NT2/D1 (cell line): ENCODE data around the gene BMPR1A.
"Not testable (repeated sequence)": the region's sequence is repeated elsewhere in the genome, so short reads cannot be mapped to it uniquely, and the experiment has no call there.

Source experiments
- DNase-seq: peaks from one replicate; pipeline ENCODE4 v3.0.0-alpha.2; 2011; ENCODE audit warnings: low read depth, low spot score
- H3K27me3 ChIP-seq: 2 replicates; pipeline ENCODE4 v1.6.0; 2011; ENCODE audit warnings: mild to moderate bottlenecking; ENCODE audit not compliant: insufficient read length, insufficient read depth
- H3K36me3 ChIP-seq: 2 replicates; pipeline ENCODE4 v1.6.1; 2011; ENCODE audit warnings: mild to moderate bottlenecking, low read length, mixed read lengths; ENCODE audit not compliant: insufficient read depth, insufficient read length
- H3K4me1 ChIP-seq: 2 replicates; pipeline ENCODE4 v1.5.1; 2011; ENCODE audit not compliant: insufficient read depth, insufficient read length
- H3K4me3 ChIP-seq: 2 replicates; pipeline ENCODE4 v1.5.1; 2011; ENCODE audit warnings: low read depth; ENCODE audit not compliant: insufficient read length
- H3K9ac ChIP-seq: 2 replicates; pipeline ENCODE4 v1.6.0; 2011; ENCODE audit warnings: low read depth; ENCODE audit not compliant: insufficient read length
- H3K9me3 ChIP-seq: 2 replicates; pipeline ENCODE4 v1.5.1; 2011; ENCODE audit warnings: mild to moderate bottlenecking, low read length; ENCODE audit not compliant: insufficient read depth
- SUZ12 ChIP-seq: IDR thresholded peaks from 2 replicates; pipeline ENCODE4 v1.6.1; 2011; ENCODE audit not compliant: insufficient read length, insufficient read depth; ENCODE audit errors: extremely low read depth
- YY1 ChIP-seq: IDR thresholded peaks from 2 replicates; pipeline ENCODE4 v1.6.1; 2011; ENCODE audit not compliant: insufficient read length, insufficient read depth
- ZNF274 ChIP-seq: IDR thresholded peaks from 2 replicates; pipeline ENCODE4 v1.6.1; 2011; ENCODE audit warnings: mild to moderate bottlenecking, low read depth, low read length

BMPR1A gene

GRCh38 chr10:86950349-86950748, 193.9 kb downstream of the BMPR1A start:
- no peaks in the 10 kb centered on the region for H3K27me3 ChIP-seq
- H3K4me3 ChIP-seq = no peak overlapping the region
- no peak overlapping the region for H3K9ac ChIP-seq
- DNase-seq = no peak
- TF ChIP-seq YY1 (no peak), ZNF274 (no peak), SUZ12 (no peak)
- H3K4me1 ChIP-seq = peaks cover 17% of the 10 kb centered on the region
- H3K36me3 ChIP-seq = no peaks in the 10 kb centered on the region
- peaks cover 20% of the 10 kb centered on the region; the same call in 1 of the 2 replicates for H3K9me3 ChIP-seq

GRCh38 chr10:86951184-86951761, 194.9 kb downstream of the BMPR1A start:
- TF ChIP-seq SUZ12 (no peak), ZNF274 (no peak), YY1 (no peak)
- Histone ChIP-seq H3K36me3 (no peaks in the 10 kb centered on the region), H3K4me1 (peaks cover 22% of the 10 kb centered on the region), H3K9me3 (peaks cover 20% of the 10 kb centered on the region; the same call in 1 of the 2 replicates), H3K27me3 (no peaks in the 10 kb centered on the region), H3K4me3 (no peak overlapping the region), H3K9ac (no peak overlapping the region)
- no peak for DNase-seq

GRCh38 chr10:86952106-86952505, 195.7 kb downstream of the BMPR1A start:
- H3K36me3 ChIP-seq = no peaks in the 10 kb centered on the region
- no peak for DNase-seq
- H3K4me1 ChIP-seq = peaks cover 26% of the 10 kb centered on the region
- H3K9me3 ChIP-seq = peaks cover 20% of the 10 kb centered on the region; the same call in 1 of the 2 replicates
- no peak overlapping the region for H3K4me3 ChIP-seq
- TF ChIP-seq YY1 = no peak
- TF ChIP-seq SUZ12 = no peak
- no peak for TF ChIP-seq ZNF274
- no peak overlapping the region for H3K9ac ChIP-seq
- H3K27me3 ChIP-seq = no peaks in the 10 kb centered on the region

- H3K36me3 ChIP-seq, DNase-seq, H3K9ac ChIP-seq, H3K4me3 ChIP-seq, H3K27me3 ChIP-seq: not testable (repeated sequence)
- H3K9me3 ChIP-seq = peaks cover 20% of the 10 kb centered on the region; the same call in 1 of the 2 replicates
- peaks cover 27% of the 10 kb centered on the region for H3K4me1 ChIP-seq
Observed at GRCh38 chr10:86952697-86953096, 196.3 kb downstream of the BMPR1A start.

GRCh38 chr10:86953747-86954680, 197.6 kb downstream of the BMPR1A start:
- Histone ChIP-seq H3K9ac (peak overlapping the region; percentile 79), H3K4me3 (peak overlapping the region; percentile 21), H3K36me3 (no peaks in the 10 kb centered on the region), H3K27me3 (no peaks in the 10 kb centered on the region), H3K9me3 (peaks cover 20% of the 10 kb centered on the region; the same call in 1 of the 2 replicates), H3K4me1 (peaks cover 39% of the 10 kb centered on the region)
- DNase-seq = peak; percentile 96
- TF ChIP-seq SUZ12 = no peak
- peak; percentile 36 for TF ChIP-seq YY1
- no peak for TF ChIP-seq ZNF274

GRCh38 chr10:86954681-86955500, 198.5 kb downstream of the BMPR1A start:
- Histone ChIP-seq H3K9ac (peak overlapping the region; percentile 74), H3K4me3 (peak overlapping the region; percentile 1), H3K4me1 (peaks cover 46% of the 10 kb centered on the region)

More at GRCh38 chr10:86954681-86955500, 198.5 kb downstream of the BMPR1A start:
- TF ChIP-seq YY1 = no peak
- TF ChIP-seq ZNF274 = no peak
- TF ChIP-seq SUZ12 = no peak
- no peak for DNase-seq
- no peaks in the 10 kb centered on the region for H3K27me3 ChIP-seq
- no peaks in the 10 kb centered on the region for H3K36me3 ChIP-seq
- peaks cover 20% of the 10 kb centered on the region; the same call in 1 of the 2 replicates for H3K9me3 ChIP-seq
